GM23248 (cell line): ENCODE data around the gene SYMPK. TPM values are rescaled to one million over a fixed set of nuclear protein-coding genes. Genes with fewer than 3 reads are reported as not detected.

Source experiments
- DNase-seq: peaks from one replicate; pipeline ENCODE4 v3.0.0-alpha.2; 2015
- H2AFZ ChIP-seq: fragments of 200-600 bp; sonication (generic); 2 replicates; pipeline ENCODE4 v1.6.1; 2016; ENCODE audit warnings: antibody characterized with exemption
- H3F3A ChIP-seq: fragments of 200-600 bp; sonication (generic); 2 replicates; pipeline ENCODE4 v1.6.1; 2016; ENCODE audit warnings: mild to moderate bottlenecking, antibody characterized with exemption, mixed run types; ENCODE audit not compliant: insufficient read depth
- H3K27ac ChIP-seq: fragments of 200-600 bp; sonication (generic); 2 replicates; pipeline ENCODE4 v1.5.1; 2016; ENCODE audit warnings: mild to moderate bottlenecking
- H3K27me3 ChIP-seq: fragments of 200-600 bp; sonication (generic); replicated peaks from 2 replicates; pipeline ENCODE4 v1.6.1; 2016; ENCODE audit warnings: mild to moderate bottlenecking; ENCODE audit not compliant: insufficient read depth
- H3K36me3 ChIP-seq: fragments of 200-600 bp; sonication (generic); 2 replicates; pipeline ENCODE4 v1.6.1; 2016; ENCODE audit warnings: low read depth, mild to moderate bottlenecking
- H3K4me1 ChIP-seq: fragments of 200-600 bp; sonication (generic); 2 replicates; pipeline ENCODE4 v1.6.1; 2016; ENCODE audit warnings: mild to moderate bottlenecking; ENCODE audit not compliant: insufficient read depth
- H3K4me2 ChIP-seq: fragments of 200-600 bp; sonication (generic); one replicate; pipeline ENCODE4 v1.6.1; 2016; ENCODE audit warnings: mild to moderate bottlenecking; ENCODE audit not compliant: unreplicated experiment
- H3K4me3 ChIP-seq: fragments of 200-600 bp; sonication (generic); 2 replicates; pipeline ENCODE4 v1.5.1; 2016; ENCODE audit warnings: mild to moderate bottlenecking
- H3K79me2 ChIP-seq: fragments of 200-600 bp; sonication (generic); 2 replicates; pipeline ENCODE4 v1.6.1; 2016; ENCODE audit warnings: mild to moderate bottlenecking; ENCODE audit not compliant: insufficient read depth
- H3K9ac ChIP-seq: fragments of 200-600 bp; sonication (generic); 2 replicates; pipeline ENCODE4 v1.6.1; 2016; ENCODE audit warnings: mild to moderate bottlenecking
- H3K9me2 ChIP-seq: fragments of 200-600 bp; sonication (generic); 2 replicates; pipeline ENCODE4 v1.6.1; 2016; ENCODE audit warnings: mixed run types, mild to moderate bottlenecking, moderate library complexity; ENCODE audit not compliant: insufficient read depth
- H3K9me3 ChIP-seq: fragments of 200-600 bp; sonication (generic); one replicate; pipeline ENCODE4 v1.6.1; 2017; ENCODE audit warnings: low read depth
- H4K20me1 ChIP-seq: fragments of 200-600 bp; sonication (generic); 2 replicates; pipeline ENCODE4 v1.6.0; 2016; ENCODE audit not compliant: insufficient read depth
- EZH2 ChIP-seq: fragments of 200-600 bp; sonication (generic); IDR thresholded peaks from 2 replicates; pipeline ENCODE4 v1.6.1; 2018; ENCODE audit warnings: antibody characterized with exemption, mild to moderate bottlenecking; ENCODE audit not compliant: insufficient read depth, poor library complexity, severe bottlenecking
- EZH2phosphoT487 ChIP-seq: fragments of 200-600 bp; sonication (generic); IDR thresholded peaks from 2 replicates; pipeline ENCODE4 v1.6.1; 2018; ENCODE audit warnings: antibody characterized with exemption, moderate library complexity, mild to moderate bottlenecking, low read depth; ENCODE audit not compliant: insufficient read depth
- WGBS, 2 experiments: methylation state at CpG; one replicate each; pipeline ENCODE4 v1.1.6; 2015 to 2017; ENCODE audit warnings: low lambda C conversion rate in 2 of 2, low coverage in 1 of 2; ENCODE audit errors: missing lambda C conversion rate in 2 of 2; 5-methylcytosine and 5-hydroxymethylcytosine counted together
- in situ Hi-C: fragments of 300-500 bp; cut with MboI; formaldehyde crosslinking; loops from 2 replicates; pipeline ENCODE4 v1.15.0; 2020
- polyA plus RNA-seq: library from polyadenylated mRNA; unstranded; fragments of >200 nt; fragmentation: Nextera tagmentation; extraction: Ambion mirVana; gene quantifications from 2 replicates; pipeline ENCODE4 v1.2.1, GENCODE V29; 2016
- total RNA-seq: library from RNA; depleted of rRNA; stranded (reverse); fragments of >200 nt; shearing (Covaris generic); gene quantifications from 2 replicates; pipeline ENCODE4 v1.2.3, GENCODE V29; 2014

SYMPK gene
- total and polyA plus RNA-seq, 2 experiments from 2014 or later: 17.8 to 28.1 TPM

- Histone ChIP-seq H3K27me3 (no peaks in the 10 kb centered on the region), H3K9ac (no peak overlapping the region), H3K4me2 (no peak overlapping the region), H3K27ac (no peak overlapping the region), H3F3A (no peaks in the 10 kb centered on the region), H3K4me3 (no peak overlapping the region), H3K9me2 (no peaks in the 10 kb centered on the region), H3K4me1 (no peaks in the 10 kb centered on the region), H3K9me3 (no peaks in the 10 kb centered on the region), H3K79me2 (no peaks in the 10 kb centered on the region), H3K36me3 (no peaks in the 10 kb centered on the region), H2AFZ (no peak overlapping the region), H4K20me1 (no peaks in the 10 kb centered on the region)
- DNase-seq: no peak
- in situ Hi-C loops: no loop called here
- WGBS, 2 experiments: 79 to 94% methylated on average over 11 to 18 of the region's 18 CpGs
- TF ChIP-seq EZH2phosphoT487: no peak
- TF ChIP-seq EZH2: no peak
Measured at GRCh38 chr19:45816236-45817009, 46.5 kb downstream of the SYMPK start.

DNA sequence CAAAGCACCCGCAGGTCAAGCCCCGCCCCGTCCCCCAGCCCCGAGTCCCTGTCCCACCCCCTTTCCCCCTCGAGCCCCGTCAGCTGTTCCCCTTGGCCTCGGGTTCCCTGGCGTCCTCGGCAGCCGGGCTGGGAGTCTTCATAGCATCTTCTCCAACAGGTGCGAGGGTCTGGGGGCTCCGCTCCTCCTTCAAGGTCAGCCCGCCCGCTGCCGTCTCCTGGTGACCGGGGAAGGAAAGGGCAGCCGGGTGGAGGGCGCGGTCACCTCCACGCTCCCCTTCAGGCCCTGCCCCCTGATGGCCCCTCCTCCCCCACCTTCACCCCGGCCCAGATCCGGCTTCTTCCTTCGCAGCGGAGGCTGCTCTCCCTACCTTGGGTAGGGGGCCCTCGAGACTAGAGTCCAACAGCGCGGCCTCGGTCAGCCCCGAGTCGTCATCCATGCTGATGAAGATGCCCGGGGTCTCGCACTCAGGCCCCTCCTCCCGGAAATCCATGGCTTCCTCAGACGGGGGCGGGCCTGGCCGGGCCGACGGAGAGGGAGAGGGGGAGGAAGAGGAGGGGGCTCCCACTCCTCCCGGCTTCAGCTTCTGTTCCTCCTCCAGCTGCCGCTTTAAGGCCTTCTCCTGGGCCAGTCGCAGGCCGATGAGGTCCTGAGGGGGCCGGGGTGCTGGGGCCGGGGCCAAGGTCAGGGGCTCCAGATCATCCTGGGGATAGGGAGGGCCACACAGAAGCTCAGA is 47.3 kb downstream of the SYMPK start:
- in situ Hi-C loops: no loop called here

GRCh38 chr19:45814851-45815480 is 48.0 kb downstream of the SYMPK start, which contains the start of gene RSPH6A:
RSPH6A (minus strand) TSS chr19:45815308; CDS start chr19:45815176, 132 bp downstream.
- TF ChIP-seq EZH2phosphoT487 (no peak), EZH2 (no peak)
- Histone ChIP-seq H3K4me1 (peaks cover 6% of the 10 kb centered on the region; the same call in 1 of the 2 replicates), H3K9me3 (no peaks in the 10 kb centered on the region), H3K4me3 (no peak within 1 kb of the TSS), H3K27me3 (no peaks in the 10 kb centered on the region), H3K9ac (no peak within 1 kb of the TSS), H3F3A (no peaks in the 10 kb centered on the region), H3K79me2 (no peaks in the 10 kb centered on the region), H3K36me3 (no peaks in the 10 kb centered on the region), H3K4me2 (no peak within 1 kb of the TSS), H2AFZ (no peak within 1 kb of the TSS), H4K20me1 (no peaks in the 10 kb centered on the region), H3K27ac (no peak within 1 kb of the TSS), H3K9me2 (no peaks in the 10 kb centered on the region)
- DNase-seq: no peak
- 73 to 79% methylated on average over 29 to 40 of the region's 40 CpGs for WGBS, 2 experiments
- in situ Hi-C loops: no loop called here

More for the DNA sequence above, 47.3 kb downstream of the SYMPK start:
- H3K9ac ChIP-seq: no peak overlapping the region
- H2AFZ ChIP-seq: no peak overlapping the region
- no peaks in the 10 kb centered on the region for H3K79me2 ChIP-seq
- no peaks in the 10 kb centered on the region for H3F3A ChIP-seq
- no peak overlapping the region for H3K27ac ChIP-seq
- H3K4me2 ChIP-seq: no peak overlapping the region
- no peaks in the 10 kb centered on the region for H3K27me3 ChIP-seq
- H4K20me1 ChIP-seq: no peaks in the 10 kb centered on the region
- TF ChIP-seq EZH2phosphoT487 (no peak), EZH2 (no peak)
- WGBS, 2 experiments: 44 to 51% methylated on average over 17 to 44 of the region's 44 CpGs
- no peak overlapping the region for H3K4me3 ChIP-seq
- H3K36me3 ChIP-seq: no peaks in the 10 kb centered on the region
- no peaks in the 10 kb centered on the region for H3K9me3 ChIP-seq
- no peak for DNase-seq
- H3K4me1 ChIP-seq: no peaks in the 10 kb centered on the region
- no peaks in the 10 kb centered on the region for H3K9me2 ChIP-seq

- no peaks in the 10 kb centered on the region for H3K79me2 ChIP-seq
- H3K27ac ChIP-seq: no peak overlapping the region
- H3K9me3 ChIP-seq: no peaks in the 10 kb centered on the region
- H3K27me3 ChIP-seq: no peaks in the 10 kb centered on the region
- in situ Hi-C loops: no loop called here
- no peak overlapping the region for H3K4me2 ChIP-seq
- H3F3A ChIP-seq: no peaks in the 10 kb centered on the region
- TF ChIP-seq EZH2 (no peak), EZH2phosphoT487 (no peak)
- no peaks in the 10 kb centered on the region for H3K36me3 ChIP-seq
- no peak overlapping the region for H3K4me3 ChIP-seq
- H2AFZ ChIP-seq: no peak overlapping the region
- H3K4me1 ChIP-seq: peaks cover 13% of the 10 kb centered on the region
- 74 to 79% methylated on average over 11 to 12 of the region's 12 CpGs for WGBS, 2 experiments
- no peaks in the 10 kb centered on the region for H3K9me2 ChIP-seq
- peak; percentile 32 for DNase-seq
- no peaks in the 10 kb centered on the region for H4K20me1 ChIP-seq
- no peak overlapping the region for H3K9ac ChIP-seq
Measured at GRCh38 chr19:45814166-45814780, 48.7 kb downstream of the SYMPK start.
